ENCODE results near the gene DNM1L. TPM values are rescaled to one million over a fixed set of nuclear protein-coding genes. Genes with fewer than 3 reads are reported as not detected.
A peak's percentile ranks its signal among the peaks of the same experiment; 100 is the strongest.

Gene DNM1L
- polyA plus RNA-seq, 4 donors = 86.5 to 155 (median 109) TPM

DNA sequence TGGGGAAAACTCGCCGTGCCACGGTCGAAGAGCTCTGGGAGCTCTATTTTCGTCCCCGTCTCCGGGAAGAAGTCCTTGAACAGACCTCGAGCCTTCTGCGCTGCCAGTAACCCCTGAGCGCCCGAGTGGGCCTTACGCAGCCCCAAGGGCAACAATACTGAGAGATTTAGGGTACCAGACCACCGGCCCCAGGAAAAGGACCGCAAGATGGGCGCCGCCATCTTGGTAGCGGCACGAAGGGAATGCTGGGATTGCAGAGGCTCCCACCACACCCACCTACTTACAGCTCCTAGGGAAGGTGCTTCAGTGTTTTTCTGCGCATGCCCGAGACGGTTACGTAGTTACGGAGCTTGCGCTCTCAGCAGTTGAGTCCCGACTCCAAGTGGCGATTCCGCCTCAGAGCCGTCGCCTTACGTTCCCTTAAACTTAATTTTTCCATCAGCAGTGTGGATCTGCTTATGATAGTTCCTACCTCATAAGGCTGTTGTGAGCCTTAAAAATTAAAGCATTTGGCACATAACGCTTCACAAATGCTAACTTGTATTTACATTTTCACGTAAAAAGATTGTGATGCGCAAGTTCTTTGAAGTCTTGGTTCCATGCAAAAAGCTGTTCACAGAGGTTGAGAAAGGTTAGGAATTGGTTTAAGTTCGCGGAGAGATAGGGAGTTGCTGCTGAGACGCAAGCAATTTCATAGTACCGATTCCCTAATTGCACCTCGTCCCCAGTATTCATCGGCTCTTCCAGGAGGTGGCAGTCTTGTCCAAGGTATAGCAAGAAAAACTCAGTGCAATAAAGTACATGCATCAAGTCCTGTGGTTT, 76.8 kb downstream of the DNM1L start, which contains the start of gene YARS2:
TSS of gene YARS2 (minus strand) at position 244 of the 822 bp plus-strand sequence. CDS start at position 221, 23 bp downstream.
- DNase-seq (ENCODE audit: low read depth in 4 of 4, low spot score in 2 of 4) = peak; percentile 89 to 96 (median 92)

DNA sequence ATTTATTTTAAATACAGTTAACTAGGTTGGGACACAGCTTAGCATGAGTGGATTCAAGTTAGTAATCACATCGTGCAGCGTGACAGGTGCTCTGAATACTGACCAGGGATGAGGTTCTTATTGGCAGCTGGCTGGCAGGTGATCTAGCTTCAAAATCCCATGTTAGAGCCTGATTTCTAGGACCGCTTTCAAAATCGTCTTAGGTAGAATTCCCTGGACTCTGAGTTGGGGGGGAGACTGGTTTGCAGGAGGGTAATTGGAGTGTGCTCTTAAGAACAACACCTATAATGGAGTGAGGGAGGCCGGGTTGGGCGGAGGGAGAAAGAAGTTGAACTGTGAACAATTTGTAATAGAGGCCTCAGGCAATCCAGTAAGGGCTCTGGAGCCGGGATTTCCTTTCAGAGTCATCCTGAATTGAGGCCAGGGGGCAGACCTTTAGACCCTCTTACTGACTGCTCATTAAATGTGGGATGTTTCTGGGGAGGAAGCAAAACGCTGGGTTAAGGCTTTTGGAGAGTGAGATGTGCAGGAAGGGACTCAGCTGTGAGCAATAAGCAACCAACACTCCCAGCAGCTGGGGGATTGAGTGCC, 77.5 kb downstream of the DNM1L start:
- peak in 1 of 4 donors; percentile 19 for DNase-seq (ENCODE audit: low read depth in 4 of 4, low spot score in 2 of 4)

DNA sequence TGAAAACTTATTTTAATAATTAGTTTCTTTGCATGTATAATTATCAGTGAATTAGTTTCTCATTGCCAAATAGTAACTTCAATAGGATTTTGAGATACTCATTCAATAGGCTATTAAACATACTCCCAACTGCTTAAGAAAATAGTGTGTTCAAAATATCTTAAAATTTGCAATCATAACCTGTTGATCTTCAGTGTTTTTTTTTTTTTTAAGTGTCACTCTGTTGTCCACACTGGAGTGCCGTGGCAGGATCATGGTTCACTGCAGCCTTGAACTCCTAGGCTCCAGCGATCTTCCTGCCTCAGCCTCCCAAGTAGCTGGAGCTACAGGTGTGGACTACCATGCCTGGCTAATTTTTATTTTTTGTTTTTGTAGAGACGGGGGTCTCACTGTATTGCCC, 78.1 kb downstream of the DNM1L start:
- no peak for DNase-seq (ENCODE audit: low read depth in 4 of 4, low spot score in 2 of 4)

DNA sequence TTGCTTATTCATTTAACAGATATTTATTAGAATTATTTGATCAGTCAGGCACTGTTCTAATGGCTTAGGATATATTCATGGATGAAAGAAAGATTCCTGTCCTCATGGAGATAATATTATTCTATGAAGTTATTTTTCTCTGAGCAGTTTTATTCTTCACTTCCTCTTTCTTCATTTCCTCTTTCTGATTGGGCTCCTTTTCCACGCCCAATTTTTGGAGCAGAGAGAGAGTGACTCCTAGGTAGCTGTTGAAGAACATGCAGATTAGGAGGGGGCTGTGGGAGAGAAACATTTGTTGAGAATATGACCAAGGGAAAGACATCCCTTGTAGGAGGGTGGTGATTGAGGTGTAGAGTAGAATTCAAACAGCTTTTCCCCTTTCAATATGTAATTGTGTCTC, 82.6 kb downstream of the DNM1L start:
- no peak for DNase-seq (ENCODE audit: low read depth in 4 of 4, low spot score in 2 of 4)

DNA sequence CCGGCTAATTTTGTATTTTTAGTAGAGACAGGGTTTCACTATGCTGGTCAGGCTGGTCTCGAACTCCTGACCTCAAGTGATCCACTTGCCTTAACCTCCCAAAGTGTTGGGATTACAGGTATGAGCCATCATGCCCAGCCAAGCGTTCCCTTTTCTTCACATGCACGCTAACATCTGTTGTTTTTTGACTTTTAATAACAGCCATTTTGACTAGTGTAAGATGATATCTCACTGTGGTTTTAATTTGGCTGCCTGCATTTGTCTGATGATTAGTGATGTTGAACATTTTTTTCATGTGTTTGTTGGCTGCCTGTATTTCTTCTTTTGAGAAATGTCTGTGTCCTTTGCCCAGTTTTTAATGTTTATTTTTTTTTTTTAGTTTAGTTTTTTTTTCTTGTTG, 86.8 kb downstream of the DNM1L start:
- no peak for DNase-seq (ENCODE audit: low read depth in 4 of 4, low spot score in 2 of 4)

DNA sequence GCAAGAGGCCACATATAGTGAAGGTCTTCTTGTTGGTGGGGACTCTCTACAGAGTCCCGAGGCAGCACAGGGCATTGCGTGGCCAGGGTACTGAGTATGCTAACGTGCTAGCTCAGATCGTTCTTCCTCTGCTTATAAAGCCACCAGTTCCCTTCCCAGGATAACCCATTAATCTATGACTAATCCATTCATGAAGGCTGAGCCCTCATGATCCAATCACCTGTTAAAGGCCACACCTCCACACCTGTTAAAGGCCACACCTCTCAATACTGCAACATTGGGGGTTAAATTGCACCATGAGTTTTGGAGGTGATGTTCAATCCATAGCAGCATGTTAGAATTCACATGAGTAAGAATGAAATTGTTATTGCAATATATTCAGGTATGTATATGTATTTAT, 89.4 kb downstream of the DNM1L start:
- no peak for DNase-seq (ENCODE audit: low read depth in 4 of 4, low spot score in 2 of 4)

DNA sequence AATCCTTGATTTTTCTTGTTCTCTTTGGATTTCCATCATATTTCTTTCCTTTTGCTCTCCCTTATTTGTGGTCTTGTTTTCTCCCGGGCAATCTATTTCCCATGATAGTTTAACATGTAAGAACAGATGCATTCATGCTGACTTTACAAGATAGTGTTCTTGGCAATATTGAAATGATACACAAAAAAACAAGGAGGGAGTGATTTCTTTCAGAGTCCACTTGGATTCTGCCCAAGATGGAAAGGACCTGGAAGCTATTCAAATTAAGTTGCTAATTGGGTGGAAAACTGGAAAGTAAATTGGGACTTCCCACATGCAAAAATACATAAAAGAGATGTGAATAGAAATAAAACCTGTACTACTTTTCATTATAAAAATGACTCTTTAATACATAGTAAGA, 91.0 kb downstream of the DNM1L start:
- DNase-seq (ENCODE audit: low read depth in 4 of 4, low spot score in 2 of 4) = no peak

DNA sequence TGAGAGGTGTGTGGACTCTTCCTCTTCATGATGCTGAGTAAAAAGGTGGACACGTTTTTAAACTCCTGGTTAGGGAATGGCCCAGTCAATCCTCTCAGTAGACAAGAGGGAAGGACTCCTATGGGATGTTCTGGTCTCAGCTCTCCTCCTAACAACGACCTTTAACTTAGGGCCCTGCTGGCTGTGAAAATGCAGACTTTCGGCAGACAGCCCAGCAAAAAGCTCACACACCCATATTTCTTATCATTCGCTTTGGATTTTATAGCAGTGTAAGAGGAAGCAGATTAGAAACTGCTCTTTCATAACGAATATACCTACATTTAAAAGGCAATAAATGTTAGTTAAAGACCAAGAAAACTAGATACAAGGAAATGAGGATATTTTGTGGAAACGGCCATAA, 94.6 kb downstream of the DNM1L start:
- DNase-seq (ENCODE audit: low read depth in 4 of 4, low spot score in 2 of 4) = no peak

DNA sequence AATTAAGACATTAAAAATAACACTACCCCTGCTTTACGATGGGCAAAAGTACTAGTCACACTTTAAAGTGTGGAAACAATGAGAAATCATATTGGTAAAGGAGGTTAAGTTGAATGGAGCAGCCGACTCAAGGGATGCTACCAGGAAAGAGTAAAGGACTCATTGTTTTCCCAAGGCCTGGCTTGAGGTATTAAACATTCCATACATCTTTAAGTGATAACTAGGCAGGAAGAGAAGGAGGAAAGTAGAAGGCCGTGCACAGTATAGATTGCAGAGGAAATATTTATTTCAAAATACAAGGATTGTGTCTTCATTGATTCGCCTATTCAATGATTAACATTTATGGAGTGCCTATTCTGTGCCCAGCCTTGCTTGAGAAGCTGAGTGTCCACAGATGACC, 97.2 kb downstream of the DNM1L start:
- no peak for DNase-seq (ENCODE audit: low read depth in 4 of 4, low spot score in 2 of 4)

DNA sequence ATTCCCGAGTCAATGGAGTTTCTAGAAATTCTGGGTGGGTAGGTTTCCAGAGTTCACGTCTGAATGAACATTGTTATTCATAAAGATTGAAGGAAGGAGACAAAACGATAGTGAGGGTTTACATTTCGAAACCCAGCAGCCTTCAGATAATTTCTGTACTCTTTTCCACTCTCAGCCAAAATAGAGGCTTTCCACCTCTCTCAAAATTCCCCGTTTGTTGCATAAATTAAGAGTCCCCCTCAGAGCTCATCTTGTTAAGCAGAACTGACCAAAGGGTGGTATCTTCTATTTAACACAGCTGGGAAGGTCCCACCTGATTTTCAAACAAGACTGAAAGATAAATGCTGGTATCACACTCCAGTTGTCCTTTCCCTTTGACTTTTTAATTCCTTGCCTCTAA, 98.1 kb downstream of the DNM1L start:
- DNase-seq (ENCODE audit: low read depth in 4 of 4, low spot score in 2 of 4) = no peak

DNA sequence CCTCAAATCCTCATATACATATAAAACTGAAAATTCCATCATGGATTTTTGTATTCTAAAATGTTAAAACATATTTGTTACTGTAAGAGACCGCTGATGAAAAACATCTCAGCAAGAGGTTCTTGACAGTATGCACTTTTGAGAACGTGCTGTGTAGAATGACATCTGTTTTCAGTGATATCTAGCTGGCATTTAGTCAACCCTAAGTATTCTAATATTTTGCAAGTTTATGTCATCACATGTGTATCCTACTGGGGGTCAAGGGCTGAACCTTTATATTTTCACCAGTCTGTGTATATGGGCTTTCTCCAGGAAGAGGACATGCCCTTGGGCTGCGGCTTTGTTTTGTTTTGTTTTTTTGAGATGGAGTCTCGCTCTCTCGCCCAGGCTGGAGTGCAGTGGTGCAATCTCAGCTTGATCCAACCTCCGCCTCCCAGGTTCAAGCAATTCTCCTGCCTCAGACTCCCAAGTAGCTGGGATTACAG, 98.6 kb downstream of the DNM1L start:
- DNase-seq (ENCODE audit: low read depth in 4 of 4, low spot score in 2 of 4) = no peak

DNA sequence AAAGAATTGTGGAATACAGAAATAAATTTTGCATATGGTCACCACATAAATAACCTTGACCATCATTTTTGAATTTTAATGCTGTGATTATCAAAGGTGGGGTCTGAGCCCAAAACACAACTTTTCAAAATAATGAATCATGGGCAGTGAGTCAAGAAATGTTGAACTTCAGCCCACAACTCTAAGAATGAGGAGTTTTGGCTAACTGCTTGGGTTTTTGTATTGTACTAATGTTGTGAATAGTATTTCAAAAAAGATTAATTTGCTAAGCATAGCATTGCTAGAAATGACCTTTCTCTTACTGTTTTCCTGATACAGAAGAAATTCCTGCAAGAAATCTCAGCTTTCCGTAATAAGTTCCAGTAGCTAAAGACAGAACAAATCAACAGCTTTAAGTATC, 101.0 kb downstream of the DNM1L start:
- peak; percentile 15 to 26 (median 20) for DNase-seq (ENCODE audit: low read depth in 4 of 4, low spot score in 2 of 4)

DNA sequence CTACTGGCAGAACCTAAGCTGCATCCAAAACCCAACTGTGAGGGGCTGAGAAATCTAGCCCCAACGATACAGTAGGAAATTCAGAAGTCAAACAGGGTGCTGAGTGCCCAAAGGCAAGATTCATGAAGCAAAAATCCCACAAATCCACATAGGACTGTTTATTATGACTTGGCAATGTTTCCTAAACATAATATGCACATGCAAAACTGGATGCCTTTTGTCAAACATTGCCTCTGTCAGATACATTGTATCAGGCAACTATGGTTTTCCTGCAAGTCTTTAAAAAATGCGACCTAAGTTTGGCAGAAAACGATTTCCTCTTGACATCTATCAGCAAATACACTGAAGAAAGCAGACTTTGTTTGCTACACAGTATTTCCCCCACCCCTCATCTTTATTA, 103.9 kb downstream of the DNM1L start:
- no peak for DNase-seq (ENCODE audit: low read depth in 4 of 4, low spot score in 2 of 4)

DNA sequence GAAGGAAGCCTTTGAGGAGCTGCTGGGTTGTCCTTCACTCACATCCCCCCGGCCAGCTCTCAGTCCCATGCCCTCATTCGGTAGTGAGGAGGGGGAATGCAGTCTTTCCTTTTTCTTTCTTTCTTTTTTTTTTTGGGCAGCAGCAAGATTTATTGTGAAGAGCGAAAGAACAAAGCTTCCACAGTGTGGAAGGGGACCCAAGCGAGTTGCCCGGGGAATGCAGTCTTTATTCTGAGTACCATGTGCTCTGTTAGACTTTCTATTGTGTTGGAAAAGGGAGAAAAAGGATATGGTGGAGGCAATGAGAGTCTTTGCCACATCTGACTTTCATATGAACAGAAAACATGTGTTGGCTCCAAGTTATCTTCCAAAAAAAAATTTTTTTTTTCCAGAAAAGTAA, 106.5 kb downstream of the DNM1L start:
- no peak for DNase-seq (ENCODE audit: low read depth in 4 of 4, low spot score in 2 of 4)

DNA sequence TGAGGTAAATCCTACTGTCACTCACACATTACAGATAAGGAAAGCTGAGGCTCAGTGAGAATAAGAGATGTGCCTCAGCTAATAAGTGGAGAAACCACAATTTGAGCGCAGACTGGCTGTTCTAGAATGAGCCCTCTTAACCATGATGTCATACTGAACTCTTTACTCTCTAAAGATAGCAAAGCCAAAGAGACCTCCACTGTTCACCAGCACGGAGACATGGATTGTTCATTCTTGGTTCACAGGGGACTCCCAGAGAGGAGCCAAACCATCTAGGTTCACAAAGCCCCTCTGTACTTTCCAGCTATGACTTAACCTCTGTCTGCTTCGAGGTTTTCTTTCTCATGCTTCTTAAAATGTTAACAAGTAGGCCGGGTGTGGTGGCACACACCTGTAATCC, 109.3 kb downstream of the DNM1L start:
- no peak for DNase-seq (ENCODE audit: low read depth in 4 of 4, low spot score in 2 of 4)

DNA sequence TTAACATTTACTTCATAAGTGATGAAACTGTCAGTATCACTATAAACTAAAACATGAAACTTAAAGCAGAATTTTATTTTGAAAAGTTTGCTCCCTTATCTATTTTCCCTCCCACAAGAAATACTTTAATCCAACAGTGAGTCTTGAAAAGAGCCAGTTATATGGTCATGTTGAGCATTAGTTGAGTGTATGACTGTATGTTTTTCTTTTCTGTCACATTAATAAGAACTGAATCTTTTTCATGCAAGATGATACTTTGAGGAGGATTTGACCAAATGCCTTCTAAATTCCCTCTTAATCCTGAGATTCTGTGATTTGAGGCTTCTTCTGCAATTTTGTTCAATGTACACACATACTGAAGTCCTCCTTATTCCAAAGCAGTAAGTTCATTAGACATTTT, 110.3 kb downstream of the DNM1L start:
- no peak for DNase-seq (ENCODE audit: low read depth in 4 of 4, low spot score in 2 of 4)

DNA sequence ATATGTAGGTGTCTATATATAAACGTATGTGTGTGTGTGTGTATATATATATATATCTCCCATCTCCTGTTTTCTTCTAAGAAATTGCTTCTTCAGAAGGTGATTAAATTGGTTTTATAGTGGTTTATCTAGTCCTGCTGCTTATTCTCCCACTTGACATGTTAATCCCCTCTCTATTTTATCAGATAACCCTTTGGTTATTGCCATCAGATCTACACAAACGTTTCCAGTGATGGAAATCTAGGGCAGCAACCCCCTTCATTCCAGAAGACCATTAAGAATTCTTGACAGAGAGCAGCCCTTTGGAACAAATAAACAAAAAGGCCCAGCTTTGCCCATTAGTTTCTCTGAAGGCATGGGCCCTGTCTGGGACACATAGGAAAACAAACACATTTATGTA, 110.8 kb downstream of the DNM1L start:
- DNase-seq (ENCODE audit: low read depth in 4 of 4, low spot score in 2 of 4) = no peak

DNA sequence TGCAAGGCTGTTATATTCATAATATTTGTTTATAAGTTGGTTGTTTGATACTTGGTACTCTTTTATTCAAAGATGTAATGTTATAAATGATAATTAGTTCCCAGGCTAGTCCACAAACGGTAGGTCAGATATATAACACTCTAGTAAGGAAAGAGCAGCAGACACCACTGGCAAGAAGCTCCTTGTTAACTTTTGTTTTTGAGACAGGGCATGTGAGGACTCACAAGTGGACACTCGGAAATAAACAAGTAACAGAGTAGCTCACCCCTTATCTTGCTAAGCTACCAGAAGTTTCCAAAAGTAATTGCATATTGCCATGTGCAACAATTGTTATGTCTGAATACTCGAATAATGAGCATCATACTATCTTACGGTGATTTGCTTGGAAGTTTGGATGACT, 115.2 kb downstream of the DNM1L start:
- no peak for DNase-seq (ENCODE audit: low read depth in 4 of 4, low spot score in 2 of 4)

All from left renal cortex interstitium (tissue), 4 donors.